Liver (tissue), 9 donors: ENCODE results near the gene PRRG1. TPM values are rescaled to one million over a fixed set of nuclear protein-coding genes. Genes with fewer than 3 reads are reported as not detected.
"Not testable (repeated sequence)": the region's sequence is repeated elsewhere in the genome, so short reads cannot be mapped to it uniquely, and the experiment has no call there.

Experiments
- DNase-seq: peaks from one replicate; pipeline ENCODE4 v3.0.0-alpha.2; 2017; ENCODE audit warnings: low spot score
- H3K27ac ChIP-seq, 2 donors: one replicate each; pipeline ENCODE4 v1.7.0; 2013; ENCODE audit warnings: inconsistent platforms in 2 of 2, low read length in 2 of 2, control low read depth in 1 of 2, low read depth in 1 of 2, mild to moderate bottlenecking in 1 of 2
- H3K27me3 ChIP-seq, 4 donors: one replicate each; pipeline versions ENCODE4 v1.6.1 to v1.7.0; 2013; ENCODE audit warnings: low read length in 3 of 4, inconsistent platforms in 1 of 4, mild to moderate bottlenecking in 1 of 4, moderate library complexity in 1 of 4; ENCODE audit not compliant: control insufficient read depth in 4 of 4, insufficient read depth in 4 of 4
- H3K36me3 ChIP-seq, 4 donors: one replicate each; pipeline versions ENCODE4 v1.6.1 to v1.7.0; 2013; ENCODE audit warnings: low read length in 3 of 4, mild to moderate bottlenecking in 3 of 4, low read depth in 1 of 4, moderate library complexity in 1 of 4; ENCODE audit not compliant: control insufficient read depth in 4 of 4, insufficient read depth in 3 of 4
- H3K4me1 ChIP-seq, 4 donors: one replicate each; pipeline versions ENCODE4 v1.6.1 to v1.7.0; 2013; ENCODE audit warnings: low read length in 3 of 4, mild to moderate bottlenecking in 3 of 4, moderate library complexity in 1 of 4; ENCODE audit not compliant: control insufficient read depth in 4 of 4, insufficient read depth in 4 of 4
- H3K4me3 ChIP-seq, 3 donors: one replicate each; pipeline versions ENCODE4 v1.6.1 to v1.7.0; 2013; ENCODE audit warnings: low read length in 3 of 3, control low read depth in 1 of 3, low read depth in 1 of 3, mild to moderate bottlenecking in 1 of 3
- H3K9ac ChIP-seq, 2 donors: one replicate each; pipeline ENCODE4 v1.7.0; 2013; ENCODE audit warnings: low read length in 2 of 2, mild to moderate bottlenecking in 2 of 2, moderate library complexity in 2 of 2, control low read depth in 1 of 2, low read depth in 1 of 2
- H3K9me3 ChIP-seq, 4 donors: one replicate each; pipeline versions ENCODE4 v1.6.1 to v1.7.0; 2013; ENCODE audit warnings: low read length in 3 of 4; ENCODE audit not compliant: control insufficient read depth in 4 of 4
- ATF3 ChIP-seq: IDR thresholded peaks from 2 replicates; pipeline ENCODE4 v1.6.1; 2016; ENCODE audit warnings: antibody characterized with exemption
- EGR1 ChIP-seq, 2 donors: IDR thresholded peaks; 2 replicates each; pipeline ENCODE4 v1.6.1; 2016 to 2018; ENCODE audit warnings: antibody characterized with exemption in 2 of 2, low read depth in 2 of 2
- FOXA1 ChIP-seq: IDR thresholded peaks from 2 replicates; pipeline ENCODE4 v1.6.1; 2016; ENCODE audit warnings: antibody characterized with exemption
- FOXA2 ChIP-seq: IDR thresholded peaks from 2 replicates; pipeline ENCODE4 v1.6.1; 2016; ENCODE audit warnings: antibody characterized with exemption
- GABPA ChIP-seq, 2 donors: IDR thresholded peaks in 1 of 2; conservative IDR thresholded peaks in 1 of 2; 2 replicates each; pipeline ENCODE4 v1.6.1; 2016; ENCODE audit warnings: antibody characterized with exemption in 2 of 2, mild to moderate bottlenecking in 1 of 2, moderate library complexity in 1 of 2
- HNF4A ChIP-seq, 2 donors: conservative IDR thresholded peaks; 2 replicates each; pipeline ENCODE4 v1.6.1; 2016; ENCODE audit warnings: antibody characterized with exemption in 2 of 2, mild to moderate bottlenecking in 2 of 2
- JUND ChIP-seq, 2 donors: IDR thresholded peaks; 2 replicates each; pipeline ENCODE4 v1.6.1; 2016; ENCODE audit warnings: antibody characterized with exemption in 2 of 2
- MAX ChIP-seq: IDR thresholded peaks from 2 replicates; pipeline ENCODE4 v1.6.1; 2016; ENCODE audit warnings: antibody characterized with exemption
- RAD21 ChIP-seq, 2 donors: IDR thresholded peaks; 2 replicates each; pipeline ENCODE4 v1.6.1; 2016; ENCODE audit warnings: antibody characterized with exemption in 2 of 2, mild to moderate bottlenecking in 2 of 2
- RXRA ChIP-seq, 2 donors: IDR thresholded peaks; 2 replicates each; pipeline ENCODE4 v1.6.1; 2017 to 2018; ENCODE audit warnings: antibody characterized with exemption in 2 of 2, mild to moderate bottlenecking in 1 of 2
- YY1 ChIP-seq: IDR thresholded peaks from 2 replicates; pipeline ENCODE4 v1.6.1; 2016; ENCODE audit warnings: antibody characterized with exemption, mild to moderate bottlenecking
- ZBTB33 ChIP-seq: IDR thresholded peaks from 2 replicates; pipeline ENCODE4 v1.6.1; 2016; ENCODE audit warnings: antibody characterized with exemption
- WGBS: extraction: QIAGEN DNeasy Blood & Tissue Kit; methylation state at CpG from one replicate; pipeline ENCODE4 v1.1.7; 2013; 5-methylcytosine and 5-hydroxymethylcytosine counted together
- polyA plus RNA-seq, 2 donors: library from polyadenylated mRNA; stranded (reverse) in 1 of 2; unstranded in 1 of 2; fragments of 200-250 nt in 1 of 2; fragments of >200 nt in 1 of 2; fragmentation: Nextera tagmentation in 1 of 2; extraction: Ambion mirVana in 1 of 2; gene quantifications; one replicate each; pipeline versions ENCODE4 v1.2.1 to v1.2.3, GENCODE V29; 2013 to 2015
- total RNA-seq, 2 donors: library from RNA; depleted of rRNA; stranded (reverse); fragments of >200 nt; gene quantifications; one replicate each; pipeline ENCODE4 v1.2.3, GENCODE V29; 2014
- donor health status: healthy.
- donor health status: healthy.
- donor health status: healthy.
- donor health status: healthy.
- donor health status: healthy.

The PRRG1 gene
- total and polyA plus RNA-seq, 4 donors: 1.2 to 6.6 (median 1.8) TPM

- Histone ChIP-seq H3K4me1 (no peaks in the 10 kb centered on the region), H3K4me3 (no peak overlapping the region), H3K9ac (no peak overlapping the region), H3K36me3 (no peaks in the 10 kb centered on the region), H3K27me3 (no peaks in the 10 kb centered on the region), H3K9me3 (no peaks in the 10 kb centered on the region), H3K27ac (no peak overlapping the region)
- DNase-seq: no peak
- TF ChIP-seq GABPA (IDR thresholded peaks at IDR 0.05 in 1 of 2, conservative IDR thresholded peaks at IDR 0.05 in 1 of 2) (no peak), ZBTB33 (no peak), JUND (IDR thresholded peaks at IDR 0.05) (no peak), HNF4A (conservative IDR thresholded peaks at IDR 0.05) (no peak), YY1 (no peak), MAX (no peak), FOXA1 (no peak)
- WGBS: 96% methylated on average over 3 of the region's 3 CpGs
These were observed 127.5 kb downstream of the PRRG1 start for GRCh38 chrX:37476571-37477170.

- not testable (repeated sequence) for H3K4me1 ChIP-seq, H3K9ac ChIP-seq, DNase-seq, H3K36me3 ChIP-seq, H3K27me3 ChIP-seq, H3K9me3 ChIP-seq, H3K27ac ChIP-seq, H3K4me3 ChIP-seq
- 83% methylated on average over 4 of the region's 4 CpGs for WGBS
These were observed 135.2 kb downstream of the PRRG1 start for GRCh38 chrX:37484335-37484734.

- Histone ChIP-seq H3K9me3 (no peaks in the 10 kb centered on the region), H3K4me3 (no peak overlapping the region), H3K27ac (no peak overlapping the region), H3K36me3 (no peaks in the 10 kb centered on the region), H3K27me3 (no peaks in the 10 kb centered on the region), H3K9ac (no peak overlapping the region), H3K4me1 (no peaks in the 10 kb centered on the region)
- 93% methylated on average over 2 of the region's 2 CpGs for WGBS
- TF ChIP-seq FOXA1 (no peak), EGR1 (IDR thresholded peaks at IDR 0.05; ENCODE audit: low read depth in 2 of 2) (no peak), HNF4A (conservative IDR thresholded peaks at IDR 0.05) (no peak), MAX (no peak), ATF3 (no peak), FOXA2 (no peak), RAD21 (IDR thresholded peaks at IDR 0.05) (no peak), RXRA (IDR thresholded peaks at IDR 0.05) (no peak)
- no peak for DNase-seq
These were observed 136.3 kb downstream of the PRRG1 start for GRCh38 chrX:37485429-37485828.
